Head of caudate nucleus (tissue), 42 donors: ENCODE data around the gene FAM169A.
"Not testable (repeated sequence)": the region's sequence is repeated elsewhere in the genome, so short reads cannot be mapped to it uniquely, and the experiment has no call there.

ENCODE experiments used
- DNase-seq, 42 donors: peaks; one replicate each; pipeline versions ENCODE4 v3.0.0 to v3.0.0-alpha.2; 2020 to 2021; ENCODE audit warnings: mixed read lengths in 7 of 42
- intact Hi-C: fragments of 100-400 bp; cut with DNase I; formaldehyde crosslinking; loops from one replicate; pipeline ENCODE4 v1.15.0; 2022

FAM169A gene

GRCh38 chr5:74875994-74876791 lies 10.0 kb upstream of the FAM169A start:
- DNase-seq, result no peak
- intact Hi-C loops, result no loop called here

- intact Hi-C loops, result no loop called here
- no peak for DNase-seq
These were observed 7.5 kb upstream of the FAM169A start for GRCh38 chr5:74873525-74874249.

GRCh38 chr5:74870299-74871067 lies 4.3 kb upstream of the FAM169A start:
- intact Hi-C loops, result no loop called here

GRCh38 chr5:74869414-74869813 lies 3.2 kb upstream of the FAM169A start:
- intact Hi-C loops, result loop anchor here (10.0 kb wide), 1 partner anchor 105 kb away; the partner anchor contains the start of genes GFM2 and NSA2
- not testable (repeated sequence) for DNase-seq

More at GRCh38 chr5:74870299-74871067, 4.3 kb upstream of the FAM169A start:
- no peak for DNase-seq

GRCh38 chr5:74866596-74867162 lies 492 bp upstream of the FAM169A start:
- DNase-seq, result peak in 24 of 42 donors; percentile 9 to 72 (median 40)
- intact Hi-C loops, result loop anchor here (10.0 kb wide), 1 partner anchor 102 kb away; the partner anchor contains the start of genes GFM2 and NSA2

- DNase-seq, result peak in 33 of 42 donors; percentile 15 to 62 (median 39)
- intact Hi-C loops, result loop anchor here (10.0 kb wide), 1 partner anchor 101 kb away; the partner anchor contains the start of genes GFM2 and NSA2
These were observed 857 bp downstream of the FAM169A start for GRCh38 chr5:74865256-74865803.

- peak in 19 of 42 donors; percentile 15 to 66 (median 35) for DNase-seq
- intact Hi-C loops, result loop anchor here (10.0 kb wide), 1 partner anchor 100 kb away; the partner anchor contains the start of genes GFM2 and NSA2
These were observed 1.4 kb downstream of the FAM169A start for GRCh38 chr5:74864823-74865222.

GRCh38 chr5:74863726-74864125 lies 2.5 kb downstream of the FAM169A start:
- DNase-seq, result no peak
- intact Hi-C loops, result loop anchor here (10.0 kb wide), 1 partner anchor 99 kb away; the partner anchor contains the start of genes GFM2 and NSA2

- intact Hi-C loops, result loop anchor here (10.0 kb wide), 1 partner anchor 97 kb away; the partner anchor contains the start of genes GFM2 and NSA2
- DNase-seq, result no peak
These were observed 4.0 kb downstream of the FAM169A start for GRCh38 chr5:74862221-74862620.

GRCh38 chr5:74856975-74857374 lies 9.2 kb downstream of the FAM169A start:
- intact Hi-C loops, DNase-seq: not testable (repeated sequence)

- intact Hi-C loops, result no loop called here
- DNase-seq, result no peak
These were observed 12.9 kb downstream of the FAM169A start for GRCh38 chr5:74853256-74853655.

- no peak for DNase-seq
- intact Hi-C loops, result no loop called here
These were observed 14.4 kb downstream of the FAM169A start for GRCh38 chr5:74851684-74852353.

- no peak for DNase-seq
- intact Hi-C loops, result no loop called here
These were observed 15.3 kb downstream of the FAM169A start for GRCh38 chr5:74850789-74851425.

GRCh38 chr5:74850030-74850429 lies 16.2 kb downstream of the FAM169A start:
- intact Hi-C loops, result no loop called here
- DNase-seq, result no peak

GRCh38 chr5:74848553-74849025 lies 17.6 kb downstream of the FAM169A start:
- intact Hi-C loops, result no loop called here
- no peak for DNase-seq

- DNase-seq, result no peak
- intact Hi-C loops, result no loop called here
These were observed 27.0 kb downstream of the FAM169A start for GRCh38 chr5:74839229-74839628.

GRCh38 chr5:74838262-74838661 lies 27.9 kb downstream of the FAM169A start:
- intact Hi-C loops, result no loop called here
- no peak for DNase-seq
